Heart left ventricle (tissue), 16 donors: ENCODE data around the gene UBE2I. TPM values are rescaled to one million over a fixed set of nuclear protein-coding genes. Genes with fewer than 3 reads are reported as not detected.

ENCODE experiments used
- ATAC-seq, 4 donors: fragments of 200-7000 bp; cut with Tn5 transposase; one replicate each; pipeline ENCODE4 v1.9.1; 2020 to 2022; ENCODE audit warnings: moderate library complexity in 4 of 4, mild to moderate bottlenecking in 3 of 4, moderate number of reproducible peaks in 1 of 4
- DNase-seq, 5 donors: peaks; one replicate each; pipeline ENCODE4 v3.0.0-alpha.2; 2020
- H3K27ac ChIP-seq, 12 donors: fragments of 200-600 bp; sonication (generic) in 4 of 12; one replicate each; pipeline versions ENCODE4 v1.5.0 to v1.8.0; 2016 to 2022; ENCODE audit warnings: mild to moderate bottlenecking in 2 of 12
- H3K27me3 ChIP-seq, 9 donors: fragments of 200-600 bp; sonication (generic) in 2 of 9; one replicate each; pipeline versions ENCODE4 v1.5.1 to v1.8.0; 2016 to 2022; ENCODE audit warnings: mild to moderate bottlenecking in 3 of 9
- H3K36me3 ChIP-seq, 9 donors: fragments of 200-600 bp; sonication (generic) in 2 of 9; one replicate each; pipeline versions ENCODE4 v1.5.0 to v1.8.0; 2018 to 2022; ENCODE audit warnings: mild to moderate bottlenecking in 2 of 9
- H3K4me1 ChIP-seq, 12 donors: fragments of 200-600 bp; sonication (generic) in 4 of 12; one replicate each; pipeline versions ENCODE4 v1.5.0 to v1.8.0; 2016 to 2022; ENCODE audit warnings: mild to moderate bottlenecking in 3 of 12
- H3K4me3 ChIP-seq, 12 donors: fragments of 200-600 bp; sonication (generic) in 4 of 12; one replicate each; pipeline versions ENCODE4 v1.5.0 to v1.8.0; 2017 to 2022; ENCODE audit warnings: mild to moderate bottlenecking in 9 of 12, moderate library complexity in 4 of 12
- H3K9me3 ChIP-seq, 12 donors: fragments of 200-600 bp; sonication (generic) in 4 of 12; one replicate each; pipeline versions ENCODE4 v1.5.0 to v1.8.0; 2016 to 2022; ENCODE audit warnings: mild to moderate bottlenecking in 1 of 12
- POLR2A ChIP-seq, 2 donors: fragments of 450-650 bp; IDR thresholded peaks; one replicate each; pipeline ENCODE4 v1.6.1; 2017; ENCODE audit warnings: antibody characterized with exemption in 2 of 2, mild to moderate bottlenecking in 2 of 2, moderate library complexity in 2 of 2
- WGBS, 4 donors: extraction: QIAGEN DNeasy Blood & Tissue Kit in 2 of 4; methylation state at CpG; one replicate each; pipeline versions ENCODE4 v1.1.5 to v1.1.7; 2013 to 2018; 5-methylcytosine and 5-hydroxymethylcytosine counted together
- intact Hi-C, 10 donors: fragments of 100-400 bp; cut with DNase I; formaldehyde crosslinking; loops; one replicate each; pipeline versions ENCODE4 v1.11.1 to v1.14.2; 2022
- polyA plus RNA-seq, 2 donors: library from polyadenylated mRNA; stranded (reverse); fragments of 200-250 nt; gene quantifications; one replicate each; pipeline ENCODE4 v1.2.3, GENCODE V29; 2013
- total RNA-seq, 9 donors: library from RNA; depleted of rRNA in 2 of 9; stranded (reverse); fragments of >200 nt in 2 of 9; fragmentation: NEBNext Ultra II Directional in 3 of 9; extraction: Animal tissue kit (Norgen Biotek cat#: 25700) in 3 of 9; gene quantifications; one replicate each; pipeline versions ENCODE4 v1.1.0 to v1.2.4, GENCODE V29; 2016 to 2023
- TF ChIP-seq, protein P1 (sequence below), 12 donors: fragments of 200-600 bp; sonication (generic) in 4 of 12; IDR thresholded peaks; one replicate each; pipeline versions ENCODE4 v1.5.0 to v1.8.0; 2018 to 2022; ENCODE audit warnings: antibody characterized with exemption in 12 of 12, mild to moderate bottlenecking in 5 of 12
- donor health status: ischemic (EF 13 %, LVEDD 7.1; RV severe dilation, severe dysfunction).
- donor health status: healthy with polysubstance abuse.
- donor health status: DM: no; HTN: yes; CAD: no.
- donor health status: DM: no; HTN: no; CAD: no.
- donor health status: ischemic (EF 25% LVEDD 6.9; RV normal size, moderate dysfunction).
- donor health status: ischemic (EF 25% LVEDD 5.7; RV mildly dilated, moderate dysfunction).
- donor health status: healthy.
- donor health status: DM: yes; HTN: yes; CAD: no.
- donor health status: ischemic (EF 35%, LVEDD 5.7; RV mildly dilated, moderate dysfunction).
- donor health status: nonischemic (EF 11% LVEDD 7.7; RV severe dilation, severe dysfunction).
- donor health status: DM: yes; HTN: yes; CAD: no.
- donor health status: PGD.
- donor health status: ischemic (EF 29% LVEDD 5.4; RV normal size, mild dysfunction).
- donor health status: nonischemic (EF 23%, LVEDD 6.1; RV moderate dilation, normal function).

UBE2I gene
- total and polyA plus RNA-seq, 11 donors, result 59.3 to 105 (median 82.5) TPM

DNA sequence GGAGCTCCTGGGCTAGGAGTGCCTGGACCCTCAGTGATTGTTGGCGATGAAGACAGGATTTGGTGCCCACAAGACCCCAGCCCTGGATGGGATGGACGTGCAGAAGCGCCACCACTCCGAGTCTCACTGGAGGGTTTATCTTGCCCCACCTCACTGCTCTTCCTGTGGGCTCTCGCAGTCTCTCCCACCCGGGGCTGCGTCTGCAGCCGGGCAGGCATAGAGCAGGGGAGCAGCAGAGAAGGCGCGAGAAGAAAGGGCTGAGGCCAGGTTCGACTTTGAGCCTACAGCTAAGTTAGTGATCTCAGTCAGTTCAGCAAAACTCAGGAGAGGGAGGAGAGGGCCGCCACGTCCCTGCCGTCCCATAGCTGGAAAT is 6.6 kb downstream of the UBE2I start:
- Histone ChIP-seq H3K4me1 (peaks cover 5 to 34% (median 27%) of the 10 kb centered on the region in 12 donors), H3K4me3 (no peak overlapping the region), H3K36me3 (peaks cover 8 to 88% (median 73%) of the 10 kb centered on the region in 9 donors), H3K27me3 (no peaks in the 10 kb centered on the region), H3K27ac (no peak overlapping the region), H3K9me3 (no peaks in the 10 kb centered on the region)
- DNase-seq (no peak), ATAC-seq (no peak)
- no peak for TF ChIP-seq POLR2A (IDR thresholded peaks at IDR 0.05)
- TF ChIP-seq, protein P1, sequence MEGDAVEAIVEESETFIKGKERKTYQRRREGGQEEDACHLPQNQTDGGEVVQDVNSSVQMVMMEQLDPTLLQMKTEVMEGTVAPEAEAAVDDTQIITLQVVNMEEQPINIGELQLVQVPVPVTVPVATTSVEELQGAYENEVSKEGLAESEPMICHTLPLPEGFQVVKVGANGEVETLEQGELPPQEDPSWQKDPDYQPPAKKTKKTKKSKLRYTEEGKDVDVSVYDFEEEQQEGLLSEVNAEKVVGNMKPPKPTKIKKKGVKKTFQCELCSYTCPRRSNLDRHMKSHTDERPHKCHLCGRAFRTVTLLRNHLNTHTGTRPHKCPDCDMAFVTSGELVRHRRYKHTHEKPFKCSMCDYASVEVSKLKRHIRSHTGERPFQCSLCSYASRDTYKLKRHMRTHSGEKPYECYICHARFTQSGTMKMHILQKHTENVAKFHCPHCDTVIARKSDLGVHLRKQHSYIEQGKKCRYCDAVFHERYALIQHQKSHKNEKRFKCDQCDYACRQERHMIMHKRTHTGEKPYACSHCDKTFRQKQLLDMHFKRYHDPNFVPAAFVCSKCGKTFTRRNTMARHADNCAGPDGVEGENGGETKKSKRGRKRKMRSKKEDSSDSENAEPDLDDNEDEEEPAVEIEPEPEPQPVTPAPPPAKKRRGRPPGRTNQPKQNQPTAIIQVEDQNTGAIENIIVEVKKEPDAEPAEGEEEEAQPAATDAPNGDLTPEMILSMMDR (IDR thresholded peaks at IDR 0.05), result no peak
- intact Hi-C loops, result no loop called here
- 86 to 99% (median 90%) methylated on average over 7 to 14 of the region's 14 CpGs for WGBS, 4 donors

DNA sequence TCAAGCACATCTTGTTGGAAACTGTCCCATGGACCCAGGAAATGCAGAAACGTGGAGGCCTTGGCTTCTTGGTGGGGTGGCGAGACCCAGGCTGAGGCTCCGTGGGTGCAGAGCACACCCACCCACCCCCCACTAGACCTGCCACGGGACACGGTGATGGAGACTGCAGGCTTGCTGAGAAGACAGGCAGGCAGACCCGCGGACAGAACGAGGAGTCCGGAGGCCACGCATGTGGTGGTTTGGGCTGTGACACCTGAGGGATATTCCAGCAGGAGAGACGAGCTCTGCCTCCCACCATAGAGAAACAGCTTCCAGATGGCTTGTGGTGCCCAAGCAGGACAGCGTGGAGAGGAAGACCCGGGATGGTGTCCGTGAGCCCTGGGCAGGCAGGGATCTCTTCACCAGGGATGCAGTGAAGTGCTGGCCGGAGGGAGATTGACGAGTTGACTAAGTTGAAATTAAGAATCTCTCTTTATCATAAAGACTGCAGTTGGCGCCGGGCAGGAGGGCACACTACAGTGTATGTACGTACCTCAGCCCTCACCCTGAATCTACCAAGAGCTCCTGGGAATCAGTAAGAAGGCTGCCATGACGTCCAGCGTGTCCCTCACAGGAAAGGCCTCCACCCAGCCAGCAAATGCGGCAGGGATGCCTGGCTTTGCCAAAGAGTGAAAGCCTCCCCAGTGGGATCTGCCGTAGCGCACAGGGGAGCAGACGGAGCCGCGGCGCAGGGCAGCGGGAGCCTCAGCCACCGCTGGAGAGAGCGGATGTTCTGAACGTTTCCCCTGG is 8.2 kb downstream of the UBE2I start:
- TF ChIP-seq, protein P1 (IDR thresholded peaks at IDR 0.05), result no peak
- no peak for TF ChIP-seq POLR2A (IDR thresholded peaks at IDR 0.05)
- 85 to 89% (median 87%) methylated on average over 26 to 32 of the region's 32 CpGs for WGBS, 4 donors
- intact Hi-C loops, result no loop called here
- Histone ChIP-seq H3K27me3 (no peaks in the 10 kb centered on the region), H3K36me3 (peaks cover 8 to 97% (median 88%) of the 10 kb centered on the region in 9 donors), H3K27ac (no peak overlapping the region), H3K9me3 (no peaks in the 10 kb centered on the region), H3K4me3 (no peak overlapping the region), H3K4me1 (peaks cover 0 to 17% (median 12%) of the 10 kb centered on the region in 12 donors)
- no peak for DNase-seq
- no peak for ATAC-seq

DNA sequence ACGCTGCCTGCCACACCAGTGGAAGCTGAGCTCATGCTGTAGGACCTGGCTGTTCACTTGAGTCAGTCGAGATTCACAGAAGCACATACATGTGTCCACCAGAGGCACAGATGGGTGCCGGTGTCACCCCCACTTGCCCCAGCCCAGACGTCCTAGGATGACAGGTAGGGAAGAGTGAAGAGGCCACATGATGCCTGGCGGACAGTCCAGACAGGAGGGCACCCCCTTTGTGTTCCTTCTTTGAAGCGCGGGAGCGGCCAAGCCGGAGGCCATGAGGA is 8.8 kb downstream of the UBE2I start:
- TF ChIP-seq, protein P1 (IDR thresholded peaks at IDR 0.05), result no peak
- no peak for TF ChIP-seq POLR2A (IDR thresholded peaks at IDR 0.05)
- Histone ChIP-seq H3K4me3 (no peak overlapping the region), H3K36me3 (peaks cover 8 to 97% (median 91%) of the 10 kb centered on the region in 9 donors), H3K9me3 (no peaks in the 10 kb centered on the region), H3K27ac (no peak overlapping the region), H3K27me3 (no peaks in the 10 kb centered on the region), H3K4me1 (peaks cover 0 to 12% (median 7%) of the 10 kb centered on the region in 12 donors)
- DNase-seq, result no peak
- intact Hi-C loops, result no loop called here
- 75 to 78% (median 77%) methylated on average over 9 of the region's 9 CpGs for WGBS, 4 donors
- ATAC-seq, result no peak

DNA sequence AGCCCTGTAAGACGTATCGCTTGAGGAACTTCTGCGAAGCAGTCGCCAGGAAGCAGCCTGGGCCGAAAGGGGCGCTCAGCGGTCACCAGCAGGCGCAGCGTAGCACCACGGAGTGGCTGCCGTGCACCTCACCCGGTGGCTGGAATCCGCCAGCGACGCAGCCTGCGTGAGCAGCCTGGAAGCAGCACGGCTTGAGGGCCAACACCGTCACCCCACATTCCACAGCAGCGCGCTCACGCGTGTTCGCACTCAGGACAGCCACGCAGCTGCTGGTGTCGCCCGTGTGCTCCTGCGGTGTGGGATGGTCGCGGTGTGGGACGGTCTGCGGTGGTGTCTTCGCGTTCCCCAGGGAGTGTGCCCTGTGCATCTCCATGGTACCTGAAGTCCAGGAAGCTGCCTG is 9.6 kb downstream of the UBE2I start:
- no peak overlapping the region for H3K27ac ChIP-seq
- DNase-seq (no peak), ATAC-seq (no peak)
- H3K27me3 ChIP-seq, result no peaks in the 10 kb centered on the region
- no peaks in the 10 kb centered on the region for H3K9me3 ChIP-seq
- intact Hi-C loops, result no loop called here
- TF ChIP-seq, protein P1 (IDR thresholded peaks at IDR 0.05), result no peak
- TF ChIP-seq POLR2A (IDR thresholded peaks at IDR 0.05), result no peak
- no peak overlapping the region for H3K4me3 ChIP-seq
- peaks cover 8 to 99% (median 96%) of the 10 kb centered on the region in 9 donors for H3K36me3 ChIP-seq
- WGBS, 4 donors, result 91 to 94% (median 92%) methylated on average over 33 of the region's 33 CpGs
- peaks cover 0 to 4% (median 0%) of the 10 kb centered on the region in 12 donors for H3K4me1 ChIP-seq
